Keratinocyte (primary cell): Measurements from ENCODE around the gene LRRIQ1. TPM values are rescaled to one million over a fixed set of nuclear protein-coding genes. Genes with fewer than 3 reads are reported as not detected.

ENCODE experiments used
- DNase-seq: peaks from one replicate; pipeline ENCODE4 v3.0.0-alpha.2; 2011; ENCODE audit warnings: low read depth, missing footprints, low spot score
- FAIRE-seq: peaks from 2 replicates; lab custom pipeline; 2011; peaks lifted over from hg19 to GRCh38; lab: Jason Lieb, UNC
- H2AFZ ChIP-seq: 2 replicates; pipeline ENCODE4 v1.6.0; 2012; ENCODE audit warnings: low read length, control low read depth, inconsistent platforms; ENCODE audit not compliant: control insufficient read depth
- H3K27ac ChIP-seq: 2 replicates; pipeline ENCODE4 v1.5.1; 2011; ENCODE audit warnings: low read length; ENCODE audit not compliant: control insufficient read depth, insufficient read depth
- H3K27me3 ChIP-seq: 3 replicates; pipeline ENCODE4 v1.6.0; 2011; ENCODE audit warnings: low read length; ENCODE audit not compliant: control insufficient read depth, insufficient read depth; ENCODE audit errors: extremely low read depth
- H3K36me3 ChIP-seq, 2 experiments: 2 replicates in 1 of 2; 3 replicates in 1 of 2; pipeline ENCODE4 v1.5.1; 2011; ENCODE audit warnings: low read length in 2 of 2, mild to moderate bottlenecking in 1 of 2; ENCODE audit not compliant: control insufficient read depth in 2 of 2, insufficient read depth in 2 of 2; ENCODE audit errors: extremely low read depth in 1 of 2
- H3K4me1 ChIP-seq: 3 replicates; pipeline ENCODE4 v1.5.1; 2011; ENCODE audit warnings: low read length; ENCODE audit not compliant: control insufficient read depth, insufficient read depth; ENCODE audit errors: extremely low read depth
- H3K4me2 ChIP-seq: 3 replicates; pipeline ENCODE4 v1.6.0; 2011; ENCODE audit warnings: low read depth, low read length; ENCODE audit not compliant: control insufficient read depth, insufficient read depth; ENCODE audit errors: extremely low read depth
- H3K4me3 ChIP-seq, 3 experiments: fragments of 200-600 bp in 1 of 3; sonication (generic) in 1 of 3; 2 replicates in 2 of 3; 3 replicates in 1 of 3; pipeline ENCODE4 v1.5.1; 2011 to 2016; ENCODE audit warnings: low read length in 3 of 3, mild to moderate bottlenecking in 3 of 3, control low read depth in 2 of 3, inconsistent platforms in 1 of 3, low read depth in 1 of 3, mixed read lengths in 1 of 3, mixed run types in 1 of 3, moderate library complexity in 1 of 3; ENCODE audit not compliant: control insufficient read depth in 2 of 3, insufficient read depth in 2 of 3; ENCODE audit errors: extremely low read depth in 1 of 3
- H3K79me2 ChIP-seq: 2 replicates; pipeline ENCODE4 v1.6.0; 2012; ENCODE audit warnings: low read length; ENCODE audit not compliant: control insufficient read depth, insufficient read depth
- H3K9ac ChIP-seq: 3 replicates; pipeline ENCODE4 v1.6.0; 2011; ENCODE audit warnings: low read length; ENCODE audit not compliant: control insufficient read depth, insufficient read depth; ENCODE audit errors: extremely low read depth
- H3K9me1 ChIP-seq: 3 replicates; pipeline ENCODE4 v1.6.0; 2011; ENCODE audit warnings: low read length; ENCODE audit not compliant: control insufficient read depth, insufficient read depth; ENCODE audit errors: extremely low read depth
- H3K9me3 ChIP-seq: 2 replicates; pipeline ENCODE4 v1.5.1; 2012; ENCODE audit warnings: low read depth, low read length; ENCODE audit not compliant: control insufficient read depth
- H4K20me1 ChIP-seq: 3 replicates; pipeline ENCODE4 v1.6.0; 2011; ENCODE audit warnings: low read length; ENCODE audit not compliant: control insufficient read depth, insufficient read depth; ENCODE audit errors: extremely low read depth
- CTCF ChIP-seq, 3 experiments: IDR thresholded peaks in 1 of 3; conservative IDR thresholded peaks in 1 of 3; optimal IDR thresholded peaks in 1 of 3; 2 replicates in 2 of 3; 3 replicates in 1 of 3; pipeline versions ENCODE3 to v1.5.1; 2011; ENCODE audit warnings: low read length in 3 of 3, mild to moderate bottlenecking in 3 of 3, moderate library complexity in 2 of 3, control low read depth in 1 of 3, inconsistent platforms in 1 of 3; ENCODE audit not compliant: insufficient read depth in 2 of 3; ENCODE audit errors: extremely low read depth in 1 of 3
- EZH2 ChIP-seq: IDR thresholded peaks from one replicate; pipeline ENCODE4 v1.6.1; 2012; ENCODE audit warnings: inconsistent platforms, mild to moderate bottlenecking, low read length, moderate library complexity
- dilution Hi-C: fragments of 300-500 bp; cut with MboI; formaldehyde crosslinking; loops from one replicate; pipeline ENCODE4 v1.7.0; 2020; ENCODE audit warnings: low sequenced_read_pairs; ENCODE audit not compliant: extremely low pct_ligation_motif_present
- polyA plus RNA-seq, 5 experiments: library from polyadenylated mRNA; depleted of rRNA in 3 of 5; stranded (reverse) in 3 of 5; stranded (forward) in 1 of 5; unstranded in 1 of 5; fragments of >200 nt; gene quantifications; 1 replicate in 1 of 5; 2 replicates in 3 of 5; 3 replicates in 1 of 5; pipeline versions ENCODE4 v1.2.1 to v1.2.3, GENCODE V29; 2011 to 2012; ENCODE audit warnings: missing spikeins in 2 of 5, low read depth in 1 of 5, low replicate concordance in 1 of 5

Gene LRRIQ1
- polyA plus RNA-seq, 1 donor (not counting 4 experiments of a cell fraction or from before 2014, with no cell fraction given), result 0.84 TPM

DNA sequence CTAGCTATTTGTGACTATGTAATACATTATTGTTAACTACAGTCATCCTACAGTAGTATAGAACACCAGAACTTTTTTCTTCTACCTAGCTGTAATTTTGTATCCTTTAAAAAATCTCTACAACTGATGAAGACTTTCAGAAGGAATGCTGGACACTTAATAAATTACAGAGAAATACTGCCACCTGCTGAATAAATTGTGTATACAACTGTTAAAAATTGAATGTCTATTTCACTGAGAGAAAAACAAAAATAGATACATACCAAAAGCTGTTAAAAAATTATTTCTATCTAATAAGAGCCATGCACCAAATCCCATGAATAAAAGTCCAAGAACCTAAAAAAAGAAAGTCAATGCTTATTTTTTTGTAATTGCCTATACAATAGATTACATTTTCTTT, 6.7 kb upstream of the LRRIQ1 start:
- H2AFZ ChIP-seq, result no peak overlapping the region

DNA sequence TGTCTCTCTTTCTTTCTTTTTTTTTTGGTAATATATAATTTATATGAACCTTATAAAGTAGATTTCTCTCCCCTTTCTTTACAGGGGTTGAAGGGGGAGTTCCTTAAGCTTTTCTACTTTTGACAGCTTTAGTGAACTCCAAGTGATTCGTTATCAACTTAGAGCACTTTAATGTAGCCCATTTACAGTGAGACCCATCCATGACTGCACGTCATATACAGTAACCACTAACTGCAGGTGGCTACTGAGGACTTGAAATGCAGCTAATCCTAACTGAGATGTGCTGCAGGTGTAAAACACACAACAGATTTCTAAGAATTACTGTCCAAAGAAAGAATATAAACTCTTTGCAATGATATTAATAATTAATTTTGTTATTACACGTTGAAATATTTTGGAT, 582 bp downstream of the LRRIQ1 start:
- Histone ChIP-seq H3K27me3 (peaks cover under 1% of the 10 kb centered on the region), H3K79me2 (no peaks in the 10 kb centered on the region), H3K9ac (peak overlapping the region; percentile 55), H3K4me1 (no peaks in the 10 kb centered on the region), H2AFZ (peak overlapping the region; percentile 94), H3K27ac (no peak overlapping the region), H3K36me3 (no peaks in the 10 kb centered on the region), H3K9me1 (no peaks in the 10 kb centered on the region), H3K4me2 (peak overlapping the region; percentile 90), H3K4me3 (peak overlapping the region; percentile 53 to 69 (median 68)), H3K9me3 (no peaks in the 10 kb centered on the region), H4K20me1 (no peaks in the 10 kb centered on the region)
- dilution Hi-C loops, result loop anchor here (25.0 kb wide), 1 partner anchor 149 kb away; no protein-coding TSS in a partner anchor
- no peak for FAIRE-seq
- no peak for TF ChIP-seq EZH2
- no peak for DNase-seq

More for the DNA sequence above, 6.7 kb upstream of the LRRIQ1 start:
- dilution Hi-C loops, result loop anchor here (25.0 kb wide), 1 partner anchor 142 kb away; no protein-coding TSS in a partner anchor
- Histone ChIP-seq H3K9ac (no peak overlapping the region), H4K20me1 (no peaks in the 10 kb centered on the region), H3K36me3 (no peaks in the 10 kb centered on the region), H3K9me1 (no peaks in the 10 kb centered on the region), H3K4me3 (no peak overlapping the region), H3K27ac (no peak overlapping the region), H3K79me2 (no peaks in the 10 kb centered on the region), H3K4me2 (no peak overlapping the region), H3K9me3 (no peaks in the 10 kb centered on the region), H3K4me1 (no peaks in the 10 kb centered on the region), H3K27me3 (peaks cover 5% of the 10 kb centered on the region)
- TF ChIP-seq EZH2 (no peak), CTCF (optimal IDR thresholded peaks at IDR 0.05 in 1 of 3, IDR thresholded peaks at IDR 0.05 in 1 of 3, conservative IDR thresholded peaks at IDR 0.05 in 1 of 3; ENCODE audit: extremely low read depth in 1 of 3, insufficient read depth in 2 of 3, low read length in 3 of 3) (peak in 1 of 3 experiments; percentile 35)
- no peak for DNase-seq
- FAIRE-seq, result no peak

GRCh38 chr12:85041395-85041794, 5.2 kb downstream of the LRRIQ1 start:
- H3K4me3 ChIP-seq, result no peak overlapping the region
- DNase-seq, result no peak
- no peaks in the 10 kb centered on the region for H3K9me1 ChIP-seq
- H3K9me3 ChIP-seq, result no peaks in the 10 kb centered on the region
- no peaks in the 10 kb centered on the region for H3K4me1 ChIP-seq
- H4K20me1 ChIP-seq, result no peaks in the 10 kb centered on the region
- no peaks in the 10 kb centered on the region for H3K27me3 ChIP-seq
- no peak for FAIRE-seq
- dilution Hi-C loops, result loop anchor here (25.0 kb wide), 1 partner anchor 154 kb away; no protein-coding TSS in a partner anchor
- H3K79me2 ChIP-seq, result no peaks in the 10 kb centered on the region
- H3K4me2 ChIP-seq, result no peak overlapping the region
- no peaks in the 10 kb centered on the region for H3K36me3 ChIP-seq
- H2AFZ ChIP-seq, result no peak overlapping the region
- TF ChIP-seq CTCF (optimal IDR thresholded peaks at IDR 0.05 in 1 of 3, IDR thresholded peaks at IDR 0.05 in 1 of 3, conservative IDR thresholded peaks at IDR 0.05 in 1 of 3; ENCODE audit: extremely low read depth in 1 of 3, insufficient read depth in 2 of 3, low read length in 3 of 3) (no peak), EZH2 (no peak)
- no peak overlapping the region for H3K9ac ChIP-seq
- H3K27ac ChIP-seq, result no peak overlapping the region
